SKM-1 treated with dmso at 0.1 percent for 144 hours (cell line): ENCODE measurements around the gene ADAMTSL2.

Experiments used
- DNase-seq: peaks from one replicate; lab custom pipeline; 2025; ENCODE audit not compliant: unreplicated experiment; lab: John Stamatoyannopoulos, UW

ADAMTSL2 gene

GRCh38 chr9:133603135-133603927 lies 68.8 kb downstream of the ADAMTSL2 start:
- no peak for DNase-seq

GRCh38 chr9:133604214-133604613 lies 69.7 kb downstream of the ADAMTSL2 start:
- no peak for DNase-seq

GRCh38 chr9:133604856-133605255 lies 70.4 kb downstream of the ADAMTSL2 start:
- no peak for DNase-seq

- DNase-seq: no peak
Observed at GRCh38 chr9:133605446-133605845, 70.9 kb downstream of the ADAMTSL2 start.

GRCh38 chr9:133605856-133606707 lies 71.6 kb downstream of the ADAMTSL2 start:
- no peak for DNase-seq

GRCh38 chr9:133606708-133607025 lies 72.2 kb downstream of the ADAMTSL2 start:
- no peak for DNase-seq

GRCh38 chr9:133607381-133607780 lies 72.9 kb downstream of the ADAMTSL2 start:
- no peak for DNase-seq

- DNase-seq: no peak
Observed at GRCh38 chr9:133607976-133608375, 73.5 kb downstream of the ADAMTSL2 start.

- no peak for DNase-seq
Observed at GRCh38 chr9:133608382-133608781, 73.9 kb downstream of the ADAMTSL2 start.

- DNase-seq: no peak
Observed at GRCh38 chr9:133608889-133609288, 74.4 kb downstream of the ADAMTSL2 start.

- no peak for DNase-seq
Observed at GRCh38 chr9:133609311-133610098, 75.0 kb downstream of the ADAMTSL2 start, which contains the start of gene FAM163B. TSS of gene FAM163B (minus strand) at chr9:133609389. CDS start at chr9:133580223, 29,166 bp downstream.

- DNase-seq: no peak
Observed at GRCh38 chr9:133610845-133611244, 76.3 kb downstream of the ADAMTSL2 start.

GRCh38 chr9:133612051-133612450 lies 77.5 kb downstream of the ADAMTSL2 start:
- no peak for DNase-seq

GRCh38 chr9:133612816-133613215 lies 78.3 kb downstream of the ADAMTSL2 start:
- DNase-seq: no peak

GRCh38 chr9:133613432-133613831 lies 78.9 kb downstream of the ADAMTSL2 start:
- DNase-seq: no peak

- no peak for DNase-seq
Observed at GRCh38 chr9:133614056-133614455, 79.6 kb downstream of the ADAMTSL2 start.

- DNase-seq: no peak
Observed at GRCh38 chr9:133614678-133615077, 80.2 kb downstream of the ADAMTSL2 start.

GRCh38 chr9:133615186-133615585 lies 80.7 kb downstream of the ADAMTSL2 start:
- DNase-seq: no peak

GRCh38 chr9:133615606-133616188 lies 81.2 kb downstream of the ADAMTSL2 start:
- DNase-seq: no peak

GRCh38 chr9:133616643-133617405 lies 82.3 kb downstream of the ADAMTSL2 start:
- DNase-seq: no peak
